SU-DHL-6 (cell line): ENCODE results near the gene GRID1.

Experiments
- EZH2phosphoT487 ChIP-seq: fragments of 200-600 bp; sonication (generic), shearing (Covaris generic); conservative IDR thresholded peaks from 2 replicates; pipeline ENCODE4 v1.6.1; 2018; ENCODE audit warnings: mild to moderate bottlenecking, antibody characterized with exemption, low read length, moderate library complexity, mixed read lengths
- TF ChIP-seq, protein P1 (sequence below): fragments of 200-600 bp; sonication (generic); IDR thresholded peaks from one replicate; pipeline ENCODE4 v1.5.1; 2017; ENCODE audit warnings: antibody characterized with exemption, mild to moderate bottlenecking, low read length, moderate library complexity; ENCODE audit not compliant: insufficient read depth, poor library complexity, severe bottlenecking

- TF ChIP-seq, protein P1, sequence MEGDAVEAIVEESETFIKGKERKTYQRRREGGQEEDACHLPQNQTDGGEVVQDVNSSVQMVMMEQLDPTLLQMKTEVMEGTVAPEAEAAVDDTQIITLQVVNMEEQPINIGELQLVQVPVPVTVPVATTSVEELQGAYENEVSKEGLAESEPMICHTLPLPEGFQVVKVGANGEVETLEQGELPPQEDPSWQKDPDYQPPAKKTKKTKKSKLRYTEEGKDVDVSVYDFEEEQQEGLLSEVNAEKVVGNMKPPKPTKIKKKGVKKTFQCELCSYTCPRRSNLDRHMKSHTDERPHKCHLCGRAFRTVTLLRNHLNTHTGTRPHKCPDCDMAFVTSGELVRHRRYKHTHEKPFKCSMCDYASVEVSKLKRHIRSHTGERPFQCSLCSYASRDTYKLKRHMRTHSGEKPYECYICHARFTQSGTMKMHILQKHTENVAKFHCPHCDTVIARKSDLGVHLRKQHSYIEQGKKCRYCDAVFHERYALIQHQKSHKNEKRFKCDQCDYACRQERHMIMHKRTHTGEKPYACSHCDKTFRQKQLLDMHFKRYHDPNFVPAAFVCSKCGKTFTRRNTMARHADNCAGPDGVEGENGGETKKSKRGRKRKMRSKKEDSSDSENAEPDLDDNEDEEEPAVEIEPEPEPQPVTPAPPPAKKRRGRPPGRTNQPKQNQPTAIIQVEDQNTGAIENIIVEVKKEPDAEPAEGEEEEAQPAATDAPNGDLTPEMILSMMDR = no peak
- no peak for TF ChIP-seq EZH2phosphoT487
Observed at GRCh38 chr10:86286236-86287109, 80.1 kb downstream of the GRID1 start.
